AG09309 (cell line): ENCODE measurements around the gene LRRC63.

Source experiments
- DNase-seq: peaks from one replicate; pipeline ENCODE4 v3.0.0-alpha.2; 2010; ENCODE audit warnings: low read depth
- H3K4me3 ChIP-seq: 2 replicates; pipeline ENCODE4 v1.5.1; 2011; ENCODE audit warnings: mild to moderate bottlenecking, low read depth, low read length, moderate library complexity; ENCODE audit not compliant: control insufficient read depth
- TF ChIP-seq, protein P1 (sequence below): IDR thresholded peaks from 2 replicates; pipeline ENCODE4 v1.5.1; 2011; ENCODE audit warnings: mild to moderate bottlenecking, low read depth, low read length, inconsistent platforms; ENCODE audit not compliant: insufficient read depth, control insufficient read depth; ENCODE audit errors: missing control alignments

LRRC63 gene

DNA sequence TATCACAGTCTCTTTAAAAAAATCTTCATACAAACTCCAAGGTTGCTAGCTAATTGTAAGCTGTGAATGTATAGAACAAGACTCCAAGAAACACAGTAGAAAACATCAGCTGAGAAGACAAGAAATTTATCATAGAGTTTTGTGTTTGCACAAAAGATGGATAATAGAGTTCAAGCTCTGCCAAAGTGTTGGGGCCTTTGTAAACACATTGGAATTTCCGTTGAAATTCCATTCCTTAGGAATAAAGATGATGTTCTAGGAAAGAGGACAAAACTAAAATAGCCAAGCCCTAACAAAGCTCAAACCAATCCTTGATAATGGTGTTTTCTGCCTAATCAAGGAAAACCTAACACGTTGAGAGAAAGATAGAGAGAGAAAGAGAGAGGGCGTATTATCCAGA, 20.6 kb downstream of the LRRC63 start:
- no peak for DNase-seq
- TF ChIP-seq, protein P1, sequence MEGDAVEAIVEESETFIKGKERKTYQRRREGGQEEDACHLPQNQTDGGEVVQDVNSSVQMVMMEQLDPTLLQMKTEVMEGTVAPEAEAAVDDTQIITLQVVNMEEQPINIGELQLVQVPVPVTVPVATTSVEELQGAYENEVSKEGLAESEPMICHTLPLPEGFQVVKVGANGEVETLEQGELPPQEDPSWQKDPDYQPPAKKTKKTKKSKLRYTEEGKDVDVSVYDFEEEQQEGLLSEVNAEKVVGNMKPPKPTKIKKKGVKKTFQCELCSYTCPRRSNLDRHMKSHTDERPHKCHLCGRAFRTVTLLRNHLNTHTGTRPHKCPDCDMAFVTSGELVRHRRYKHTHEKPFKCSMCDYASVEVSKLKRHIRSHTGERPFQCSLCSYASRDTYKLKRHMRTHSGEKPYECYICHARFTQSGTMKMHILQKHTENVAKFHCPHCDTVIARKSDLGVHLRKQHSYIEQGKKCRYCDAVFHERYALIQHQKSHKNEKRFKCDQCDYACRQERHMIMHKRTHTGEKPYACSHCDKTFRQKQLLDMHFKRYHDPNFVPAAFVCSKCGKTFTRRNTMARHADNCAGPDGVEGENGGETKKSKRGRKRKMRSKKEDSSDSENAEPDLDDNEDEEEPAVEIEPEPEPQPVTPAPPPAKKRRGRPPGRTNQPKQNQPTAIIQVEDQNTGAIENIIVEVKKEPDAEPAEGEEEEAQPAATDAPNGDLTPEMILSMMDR, result no peak

DNA sequence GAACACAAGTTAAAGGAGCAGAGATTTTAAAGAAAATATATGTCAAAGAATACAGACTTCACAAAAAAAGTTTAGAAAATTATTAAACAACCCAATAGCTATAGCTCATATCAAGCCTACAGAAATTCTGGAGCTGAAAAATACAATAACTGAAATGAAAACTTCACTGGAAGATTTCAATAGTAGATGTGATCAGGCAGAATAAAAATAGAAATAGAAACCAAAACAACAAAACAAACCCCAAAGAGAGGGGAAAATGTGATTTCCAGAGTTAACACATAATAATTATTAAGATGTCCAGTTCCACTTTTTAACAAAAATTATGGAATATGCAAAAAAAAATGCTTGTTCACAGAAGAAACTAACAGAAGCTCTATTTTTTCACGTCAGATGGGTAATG, 23.6 kb downstream of the LRRC63 start:
- DNase-seq, result no peak
- TF ChIP-seq, protein P1, result no peak
- no peak overlapping the region for H3K4me3 ChIP-seq

More for the DNA sequence above, 20.6 kb downstream of the LRRC63 start:
- H3K4me3 ChIP-seq, result no peak overlapping the region

- no peak for DNase-seq
- H3K4me3 ChIP-seq, result no peak overlapping the region
- TF ChIP-seq, protein P1, result no peak
These were observed 53.6 kb downstream of the LRRC63 start for GRCh38 chr13:46265292-46265691.

DNA sequence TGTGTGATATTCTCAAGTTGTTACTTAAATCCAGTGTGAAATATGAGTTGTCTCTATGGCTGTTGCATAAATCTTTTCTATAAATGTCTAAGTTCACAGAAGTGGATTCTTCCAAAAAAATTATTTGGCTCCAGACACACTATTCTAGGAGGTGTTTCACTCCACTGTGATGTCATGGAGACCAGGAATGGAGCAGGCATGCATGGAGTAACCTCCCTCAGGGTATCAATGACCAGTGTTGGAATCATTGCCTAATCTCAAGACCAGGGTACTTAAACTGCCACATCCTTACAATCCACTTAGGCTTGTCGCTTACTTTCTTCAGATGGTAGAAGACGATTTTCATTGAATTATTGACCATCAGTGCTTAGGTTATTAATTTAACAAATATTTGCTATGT, 55.4 kb downstream of the LRRC63 start:
- DNase-seq, result no peak
- TF ChIP-seq, protein P1, result no peak
- H3K4me3 ChIP-seq, result no peak overlapping the region

- TF ChIP-seq, protein P1, result no peak
- DNase-seq, result no peak
- no peak overlapping the region for H3K4me3 ChIP-seq
These were observed 58.7 kb downstream of the LRRC63 start for GRCh38 chr13:46270416-46270815.

DNA sequence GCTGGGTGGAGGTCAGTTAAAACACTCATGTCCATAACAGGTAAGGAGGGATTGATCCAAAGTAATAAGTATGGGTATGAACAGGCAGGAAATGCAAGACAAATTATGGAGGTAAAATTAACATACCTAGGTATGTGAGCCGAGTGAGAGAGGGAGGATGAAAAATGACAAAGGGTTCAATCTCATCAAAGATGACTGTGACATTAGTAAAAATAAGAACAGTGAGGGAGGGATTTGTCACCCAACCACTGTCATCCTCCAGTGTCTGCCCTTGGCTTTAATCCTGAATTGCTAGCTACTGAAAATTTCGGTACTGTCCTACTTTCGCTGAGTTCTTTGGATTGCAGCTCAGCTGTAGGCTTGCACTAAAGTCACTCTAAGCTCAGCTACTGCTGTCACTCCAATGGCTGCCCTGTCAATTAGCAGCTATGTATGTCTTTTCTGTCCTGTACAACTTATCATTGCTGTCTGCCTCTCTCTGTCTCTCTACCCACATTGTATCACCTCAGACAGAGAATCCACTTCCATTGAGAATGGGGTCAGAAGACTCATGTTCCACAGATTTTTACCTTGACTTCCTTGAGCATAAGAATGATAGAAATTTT, 62.5 kb downstream of the LRRC63 start:
- DNase-seq, result no peak
- TF ChIP-seq, protein P1, result no peak
- no peak overlapping the region for H3K4me3 ChIP-seq
